ENCODE results near the gene MRGPRE.

- TF ChIP-seq CTCF (IDR thresholded peaks at IDR 0.05), result no peak
- TF ChIP-seq ZFX (IDR thresholded peaks at IDR 0.05; ENCODE audit: borderline replicate concordance), result no peak
Measured at GRCh38 chr11:3225826-3226750, 6.1 kb downstream of the MRGPRE start.

All from 22Rv1 (cell line).